BE2C (cell line): ENCODE results near the gene LRBA.
A peak's percentile ranks its signal among the peaks of the same experiment; 100 is the strongest.

Experiments used
- DNase-seq: peaks from one replicate; pipeline ENCODE4 v3.0.0-alpha.2; 2020
- H3K27me3 ChIP-seq: fragments of 250-450 bp; sonication (Bioruptor Pico); 2 replicates; pipeline ENCODE4 v1.5.1; 2020; ENCODE audit warnings: mild to moderate bottlenecking
- H3K36me3 ChIP-seq: fragments of 250-450 bp; sonication (Bioruptor Pico); 2 replicates; pipeline ENCODE4 v1.5.1; 2020; ENCODE audit warnings: mild to moderate bottlenecking
- H3K4me1 ChIP-seq: fragments of 250-450 bp; sonication (Bioruptor Pico); 2 replicates; pipeline ENCODE4 v1.5.1; 2020
- H3K4me3 ChIP-seq: 2 replicates; pipeline ENCODE4 v1.5.1; 2011; ENCODE audit warnings: low read depth, low read length
- H3K9me3 ChIP-seq: fragments of 250-450 bp; sonication (Bioruptor Pico); 2 replicates; pipeline ENCODE4 v1.5.1; 2020
- TF ChIP-seq, protein P1 (sequence below): IDR thresholded peaks from 2 replicates; pipeline ENCODE4 v1.5.1; 2012; ENCODE audit warnings: mild to moderate bottlenecking, low read depth, low read length

Gene LRBA

DNA sequence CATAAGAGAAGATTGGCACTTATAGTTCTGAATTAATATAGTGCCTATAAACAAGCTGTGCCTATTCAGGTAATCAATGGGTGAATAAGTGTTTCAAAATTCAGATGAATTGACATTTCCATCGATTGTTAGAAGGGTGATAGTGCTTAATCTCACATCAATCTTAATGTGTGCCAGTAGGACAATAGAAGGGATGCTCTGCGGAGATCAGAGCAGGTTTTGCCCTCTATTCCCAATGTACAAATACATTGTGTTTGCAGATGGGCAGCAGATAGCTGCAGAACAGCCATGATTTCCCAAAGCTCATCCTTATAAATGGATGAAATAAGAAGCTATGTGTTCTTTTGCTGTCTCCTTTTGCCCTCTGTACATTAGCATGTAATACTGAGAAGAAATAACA, 425.9 kb downstream of the LRBA start:
- H3K4me3 ChIP-seq = peak overlapping the region; percentile 91
- TF ChIP-seq, protein P1, sequence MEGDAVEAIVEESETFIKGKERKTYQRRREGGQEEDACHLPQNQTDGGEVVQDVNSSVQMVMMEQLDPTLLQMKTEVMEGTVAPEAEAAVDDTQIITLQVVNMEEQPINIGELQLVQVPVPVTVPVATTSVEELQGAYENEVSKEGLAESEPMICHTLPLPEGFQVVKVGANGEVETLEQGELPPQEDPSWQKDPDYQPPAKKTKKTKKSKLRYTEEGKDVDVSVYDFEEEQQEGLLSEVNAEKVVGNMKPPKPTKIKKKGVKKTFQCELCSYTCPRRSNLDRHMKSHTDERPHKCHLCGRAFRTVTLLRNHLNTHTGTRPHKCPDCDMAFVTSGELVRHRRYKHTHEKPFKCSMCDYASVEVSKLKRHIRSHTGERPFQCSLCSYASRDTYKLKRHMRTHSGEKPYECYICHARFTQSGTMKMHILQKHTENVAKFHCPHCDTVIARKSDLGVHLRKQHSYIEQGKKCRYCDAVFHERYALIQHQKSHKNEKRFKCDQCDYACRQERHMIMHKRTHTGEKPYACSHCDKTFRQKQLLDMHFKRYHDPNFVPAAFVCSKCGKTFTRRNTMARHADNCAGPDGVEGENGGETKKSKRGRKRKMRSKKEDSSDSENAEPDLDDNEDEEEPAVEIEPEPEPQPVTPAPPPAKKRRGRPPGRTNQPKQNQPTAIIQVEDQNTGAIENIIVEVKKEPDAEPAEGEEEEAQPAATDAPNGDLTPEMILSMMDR = no peak
- no peaks in the 10 kb centered on the region for H3K9me3 ChIP-seq
- H3K4me1 ChIP-seq = peaks cover 5% of the 10 kb centered on the region
- no peak for DNase-seq
- H3K36me3 ChIP-seq = peaks cover 46% of the 10 kb centered on the region
- H3K27me3 ChIP-seq = no peaks in the 10 kb centered on the region

DNA sequence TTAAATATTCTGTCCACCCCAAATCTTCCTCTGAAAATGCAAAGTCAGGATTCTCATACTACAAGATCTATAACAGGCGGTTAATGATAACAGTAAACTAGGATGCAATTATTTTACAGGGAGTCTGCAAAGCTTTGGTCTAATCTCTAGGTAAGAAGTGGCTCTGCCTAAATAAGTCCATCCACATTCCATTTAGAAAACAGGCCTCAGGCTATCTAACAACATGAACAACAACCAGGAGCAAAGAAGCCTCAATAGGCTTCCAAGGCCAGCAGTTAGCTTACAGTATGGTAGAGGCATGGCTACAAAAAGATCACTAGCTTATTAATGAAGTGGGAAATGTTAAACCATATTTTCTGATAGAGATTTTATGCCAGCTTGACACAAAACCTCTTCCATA, 426.8 kb downstream of the LRBA start:
- Histone ChIP-seq H3K27me3 (no peaks in the 10 kb centered on the region), H3K4me1 (peaks cover 5% of the 10 kb centered on the region; the same call in 1 of the 2 replicates), H3K4me3 (peak overlapping the region; percentile 91), H3K36me3 (peaks cover 55% of the 10 kb centered on the region), H3K9me3 (no peaks in the 10 kb centered on the region)
- peak; percentile 52 for DNase-seq
- TF ChIP-seq, protein P1 = no peak

DNA sequence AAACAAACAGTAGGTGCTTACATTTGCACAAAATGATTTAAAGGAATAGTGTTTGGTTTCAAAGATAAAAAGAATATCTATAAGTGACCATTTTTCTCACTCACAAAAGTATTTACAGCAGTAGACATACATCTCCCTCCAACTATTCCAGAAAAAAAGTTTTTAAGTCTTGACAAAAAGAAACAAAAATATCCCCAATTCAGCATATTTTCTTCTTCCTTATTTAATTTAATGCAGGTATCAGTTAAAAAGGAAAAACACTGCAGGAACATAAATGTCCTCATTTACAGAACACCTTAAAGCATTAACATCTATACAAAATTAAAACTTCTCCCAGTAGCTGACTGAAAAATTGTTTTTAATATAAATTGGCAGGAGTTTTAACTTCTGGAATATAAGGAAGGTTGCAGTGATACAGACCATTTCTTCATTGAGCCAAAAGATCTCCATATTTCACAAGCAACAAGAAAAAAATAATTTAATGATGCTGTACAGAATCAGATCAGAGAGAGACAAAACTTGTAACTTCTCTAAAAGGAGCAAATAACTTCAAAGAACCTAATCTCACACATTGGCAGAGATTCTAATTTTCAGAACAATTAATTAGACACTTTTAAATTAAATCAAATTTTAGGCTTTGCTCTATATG, 428.8 kb downstream of the LRBA start:
- no peaks in the 10 kb centered on the region for H3K27me3 ChIP-seq
- peaks cover 67% of the 10 kb centered on the region for H3K36me3 ChIP-seq
- TF ChIP-seq, protein P1 = no peak
- no peaks in the 10 kb centered on the region for H3K9me3 ChIP-seq
- no peak for DNase-seq
- peaks cover 4% of the 10 kb centered on the region; the same call in 1 of the 2 replicates for H3K4me1 ChIP-seq
- peak overlapping the region; percentile 91 for H3K4me3 ChIP-seq

DNA sequence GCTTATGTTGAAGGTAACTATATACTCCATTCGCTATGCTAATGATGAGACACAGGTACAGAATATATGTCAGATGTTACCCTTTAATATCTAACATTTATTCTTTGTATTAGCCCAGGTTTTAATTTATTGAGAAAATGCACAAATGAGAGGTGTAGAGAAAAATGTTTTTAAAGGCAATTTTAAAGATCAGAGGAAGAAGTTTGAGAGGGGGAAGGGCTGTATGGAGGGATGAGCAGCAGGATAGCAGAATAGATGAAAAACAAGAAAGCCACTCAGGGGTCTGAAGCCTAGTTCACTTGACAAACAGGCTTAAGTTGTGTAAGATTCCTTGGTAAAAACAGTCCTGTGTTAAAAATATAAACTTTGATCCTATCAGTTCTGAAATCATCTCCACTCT, 429.5 kb downstream of the LRBA start:
- H3K9me3 ChIP-seq = no peaks in the 10 kb centered on the region
- H3K36me3 ChIP-seq = peaks cover 61% of the 10 kb centered on the region
- peak overlapping the region; percentile 91 for H3K4me3 ChIP-seq
- DNase-seq = no peak
- H3K4me1 ChIP-seq = no peaks in the 10 kb centered on the region
- TF ChIP-seq, protein P1 = no peak
- no peaks in the 10 kb centered on the region for H3K27me3 ChIP-seq

DNA sequence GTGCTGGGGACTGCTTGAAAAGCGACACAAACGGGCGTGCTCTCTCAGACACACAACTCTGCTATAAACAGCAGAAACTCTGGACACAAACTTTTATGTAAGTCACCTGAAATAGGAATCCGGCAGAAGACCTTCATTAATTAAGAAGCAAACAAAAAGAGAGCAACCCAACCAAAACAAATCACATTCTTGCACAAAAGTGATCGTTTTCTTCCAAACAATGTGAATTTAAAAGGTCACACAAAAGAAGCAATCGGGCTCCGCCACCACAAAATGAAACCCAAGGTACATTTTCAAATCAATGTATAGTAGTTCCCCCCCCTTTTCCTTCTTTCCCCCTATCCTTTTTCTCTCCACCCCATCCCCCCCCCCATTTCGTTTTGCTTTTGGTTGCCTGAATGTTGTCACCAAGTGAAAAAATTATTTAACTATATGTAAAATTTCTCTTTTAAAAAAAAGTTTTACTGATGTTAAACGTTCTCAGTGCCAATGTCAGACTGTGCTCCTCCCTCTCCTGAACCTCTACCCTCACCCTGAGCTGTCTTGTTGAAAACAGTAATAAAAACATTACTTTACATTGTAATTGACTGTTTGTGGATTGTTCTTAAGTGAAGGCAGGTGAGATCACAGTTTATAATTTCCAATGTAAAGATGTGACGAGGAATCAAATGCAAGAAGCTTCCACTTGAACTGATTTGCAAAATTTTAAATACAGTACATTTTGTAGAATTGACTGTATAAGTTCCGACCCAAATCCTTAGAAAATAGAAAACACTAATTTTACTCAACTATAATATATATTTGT, 430.8 kb downstream of the LRBA start:
- Histone ChIP-seq H3K4me3 (peak overlapping the region; percentile 91), H3K4me1 (no peaks in the 10 kb centered on the region), H3K9me3 (no peaks in the 10 kb centered on the region), H3K36me3 (peaks cover 66% of the 10 kb centered on the region), H3K27me3 (no peaks in the 10 kb centered on the region)
- TF ChIP-seq, protein P1 = 0 out of 2 replicates have a peak, but pooled peaks have one; percentile 0
- no peak for DNase-seq
